Colonic mucosa (tissue), 4 donors: ENCODE measurements around the gene PRR5L. TPM values are rescaled to one million over a fixed set of nuclear protein-coding genes. Genes with fewer than 3 reads are reported as not detected.

Source experiments
- DNase-seq: peaks from one replicate; pipeline ENCODE4 v3.0.0-alpha.2; 2020
- H3K27ac ChIP-seq: fragments of 200-600 bp; one replicate; pipeline ENCODE4 v1.8.0; 2021
- H3K27me3 ChIP-seq: fragments of 200-600 bp; one replicate; pipeline ENCODE4 v1.8.0; 2021
- H3K36me3 ChIP-seq: fragments of 200-600 bp; one replicate; pipeline ENCODE4 v1.8.0; 2021
- H3K4me1 ChIP-seq: fragments of 200-600 bp; one replicate; pipeline ENCODE4 v1.8.0; 2021; ENCODE audit warnings: mild to moderate bottlenecking
- H3K4me3 ChIP-seq: fragments of 200-600 bp; one replicate; pipeline ENCODE4 v1.8.0; 2021
- H3K9ac ChIP-seq, 2 donors: one replicate each; pipeline ENCODE4 v1.7.0; 2013; ENCODE audit warnings: control low read depth in 2 of 2, low read depth in 2 of 2, low read length in 2 of 2
- H3K9me3 ChIP-seq: fragments of 200-600 bp; one replicate; pipeline ENCODE4 v1.8.0; 2021
- CTCF ChIP-seq: fragments of 200-600 bp; IDR thresholded peaks from one replicate; pipeline ENCODE4 v1.8.0; 2022; ENCODE audit warnings: antibody characterized with exemption, mild to moderate bottlenecking
- intact Hi-C: fragments of 100-400 bp; cut with DNase I; formaldehyde crosslinking; loops from one replicate; pipeline ENCODE4 v1.14.1; 2022
- total RNA-seq, 2 donors: library from RNA; stranded (reverse); fragmentation: NEBNext Ultra II Directional in 1 of 2; extraction: Animal tissue kit (Norgen Biotek cat#: 25700) in 1 of 2; gene quantifications; one replicate each; pipeline ENCODE4 v1.2.1, GENCODE V29; 2021
- donor health status: healthy.
- donor health status: DM: no; HTN: no; CAD: no.
- donor health status: DM: no; HTN: no; CAD: no.

The PRR5L gene
- total RNA-seq, 2 donors from 2014 or later: 80.9 to 169 TPM

- H3K4me1 ChIP-seq: no peaks in the 10 kb centered on the region
- intact Hi-C loops: no loop called here
- no peak overlapping the region for H3K27ac ChIP-seq
- H3K9ac ChIP-seq: no peak overlapping the region
- H3K9me3 ChIP-seq: no peaks in the 10 kb centered on the region
- H3K36me3 ChIP-seq: no peaks in the 10 kb centered on the region
- no peak for TF ChIP-seq CTCF
- DNase-seq: no peak
- no peaks in the 10 kb centered on the region for H3K27me3 ChIP-seq
- H3K4me3 ChIP-seq: no peak overlapping the region
These were observed 42.9 kb upstream of the PRR5L start for GRCh38 chr11:36253238-36253637.

GRCh38 chr11:36254713-36255112 is 41.4 kb upstream of the PRR5L start:
- no peaks in the 10 kb centered on the region for H3K27me3 ChIP-seq
- DNase-seq: no peak
- intact Hi-C loops: loop anchor here (5.0 kb wide), 1 partner anchor 432 kb away; no protein-coding TSS in a partner anchor
- no peak for TF ChIP-seq CTCF
- no peaks in the 10 kb centered on the region for H3K36me3 ChIP-seq
- no peak overlapping the region for H3K9ac ChIP-seq
- no peak overlapping the region for H3K27ac ChIP-seq
- no peak overlapping the region for H3K4me3 ChIP-seq
- H3K9me3 ChIP-seq: no peaks in the 10 kb centered on the region
- H3K4me1 ChIP-seq: no peaks in the 10 kb centered on the region

GRCh38 chr11:36257351-36257750 is 38.7 kb upstream of the PRR5L start:
- intact Hi-C loops: loop anchor here (5.0 kb wide), 1 partner anchor 435 kb away; no protein-coding TSS in a partner anchor
- H3K27me3 ChIP-seq: no peaks in the 10 kb centered on the region
- no peaks in the 10 kb centered on the region for H3K36me3 ChIP-seq
- H3K4me1 ChIP-seq: no peaks in the 10 kb centered on the region
- no peak overlapping the region for H3K27ac ChIP-seq
- TF ChIP-seq CTCF: no peak
- H3K4me3 ChIP-seq: no peak overlapping the region
- DNase-seq: no peak
- no peak overlapping the region for H3K9ac ChIP-seq
- no peaks in the 10 kb centered on the region for H3K9me3 ChIP-seq

GRCh38 chr11:36258730-36259360 is 37.2 kb upstream of the PRR5L start:
- no peak overlapping the region for H3K4me3 ChIP-seq
- H3K36me3 ChIP-seq: no peaks in the 10 kb centered on the region
- DNase-seq: peak; percentile 31
- no peak overlapping the region for H3K9ac ChIP-seq
- no peaks in the 10 kb centered on the region for H3K4me1 ChIP-seq
- intact Hi-C loops: loop anchor here (5.0 kb wide), 1 partner anchor 437 kb away; no protein-coding TSS in a partner anchor
- H3K27ac ChIP-seq: no peak overlapping the region
- peak; percentile 22 for TF ChIP-seq CTCF
- H3K27me3 ChIP-seq: no peaks in the 10 kb centered on the region
- H3K9me3 ChIP-seq: no peaks in the 10 kb centered on the region

- Histone ChIP-seq H3K27ac (no peak overlapping the region), H3K27me3 (no peaks in the 10 kb centered on the region), H3K4me1 (no peaks in the 10 kb centered on the region), H3K9ac (no peak overlapping the region), H3K36me3 (no peaks in the 10 kb centered on the region), H3K4me3 (no peak overlapping the region), H3K9me3 (no peaks in the 10 kb centered on the region)
- no peak for TF ChIP-seq CTCF
- no peak for DNase-seq
- intact Hi-C loops: loop anchor here (10.0 kb wide), 2 partner anchors 216 to 776 kb away; no protein-coding TSS in a partner anchor
These were observed 35.0 kb upstream of the PRR5L start for GRCh38 chr11:36261094-36261493.
